ENCODE results near the gene TPTE2.

DNA sequence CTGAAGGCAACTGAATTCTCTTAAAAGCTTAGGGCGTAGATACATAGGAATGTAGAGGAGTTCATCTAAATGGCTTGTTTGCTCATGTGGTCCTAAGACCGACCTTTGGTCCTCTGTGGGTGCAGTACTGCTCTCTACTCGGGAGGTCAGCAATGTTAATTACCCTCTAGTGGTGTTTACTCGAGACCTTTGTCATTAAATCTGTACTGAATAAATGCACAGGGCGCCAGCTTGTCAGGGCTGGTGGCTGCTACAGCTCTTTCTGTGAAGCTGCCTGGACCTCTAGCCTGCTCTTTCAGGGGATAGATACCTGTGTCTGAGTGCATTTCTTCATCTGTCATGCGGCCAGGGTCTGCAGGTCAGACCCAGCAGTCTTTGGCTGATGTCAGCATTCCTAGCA, 43.0 kb upstream of the TPTE2 start:
- TF ChIP-seq, protein P1, sequence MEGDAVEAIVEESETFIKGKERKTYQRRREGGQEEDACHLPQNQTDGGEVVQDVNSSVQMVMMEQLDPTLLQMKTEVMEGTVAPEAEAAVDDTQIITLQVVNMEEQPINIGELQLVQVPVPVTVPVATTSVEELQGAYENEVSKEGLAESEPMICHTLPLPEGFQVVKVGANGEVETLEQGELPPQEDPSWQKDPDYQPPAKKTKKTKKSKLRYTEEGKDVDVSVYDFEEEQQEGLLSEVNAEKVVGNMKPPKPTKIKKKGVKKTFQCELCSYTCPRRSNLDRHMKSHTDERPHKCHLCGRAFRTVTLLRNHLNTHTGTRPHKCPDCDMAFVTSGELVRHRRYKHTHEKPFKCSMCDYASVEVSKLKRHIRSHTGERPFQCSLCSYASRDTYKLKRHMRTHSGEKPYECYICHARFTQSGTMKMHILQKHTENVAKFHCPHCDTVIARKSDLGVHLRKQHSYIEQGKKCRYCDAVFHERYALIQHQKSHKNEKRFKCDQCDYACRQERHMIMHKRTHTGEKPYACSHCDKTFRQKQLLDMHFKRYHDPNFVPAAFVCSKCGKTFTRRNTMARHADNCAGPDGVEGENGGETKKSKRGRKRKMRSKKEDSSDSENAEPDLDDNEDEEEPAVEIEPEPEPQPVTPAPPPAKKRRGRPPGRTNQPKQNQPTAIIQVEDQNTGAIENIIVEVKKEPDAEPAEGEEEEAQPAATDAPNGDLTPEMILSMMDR (IDR thresholded peaks at IDR 0.05) = no peak
- TF ChIP-seq POLR2A (IDR thresholded peaks at IDR 0.05) = no peak
